HL-60 (cell line): ENCODE results near the gene ZSCAN25.

Experiments
- POLR2AphosphoS5 ChIP-seq: IDR thresholded peaks from 2 replicates; pipeline ENCODE4 v1.6.1; 2012; ENCODE audit warnings: low read depth
- TF ChIP-seq, protein P1 (sequence below): IDR thresholded peaks from one replicate; pipeline ENCODE4 v1.5.1; 2011; ENCODE audit warnings: low read length, control low read depth, inconsistent platforms; ENCODE audit not compliant: insufficient read depth

DNA sequence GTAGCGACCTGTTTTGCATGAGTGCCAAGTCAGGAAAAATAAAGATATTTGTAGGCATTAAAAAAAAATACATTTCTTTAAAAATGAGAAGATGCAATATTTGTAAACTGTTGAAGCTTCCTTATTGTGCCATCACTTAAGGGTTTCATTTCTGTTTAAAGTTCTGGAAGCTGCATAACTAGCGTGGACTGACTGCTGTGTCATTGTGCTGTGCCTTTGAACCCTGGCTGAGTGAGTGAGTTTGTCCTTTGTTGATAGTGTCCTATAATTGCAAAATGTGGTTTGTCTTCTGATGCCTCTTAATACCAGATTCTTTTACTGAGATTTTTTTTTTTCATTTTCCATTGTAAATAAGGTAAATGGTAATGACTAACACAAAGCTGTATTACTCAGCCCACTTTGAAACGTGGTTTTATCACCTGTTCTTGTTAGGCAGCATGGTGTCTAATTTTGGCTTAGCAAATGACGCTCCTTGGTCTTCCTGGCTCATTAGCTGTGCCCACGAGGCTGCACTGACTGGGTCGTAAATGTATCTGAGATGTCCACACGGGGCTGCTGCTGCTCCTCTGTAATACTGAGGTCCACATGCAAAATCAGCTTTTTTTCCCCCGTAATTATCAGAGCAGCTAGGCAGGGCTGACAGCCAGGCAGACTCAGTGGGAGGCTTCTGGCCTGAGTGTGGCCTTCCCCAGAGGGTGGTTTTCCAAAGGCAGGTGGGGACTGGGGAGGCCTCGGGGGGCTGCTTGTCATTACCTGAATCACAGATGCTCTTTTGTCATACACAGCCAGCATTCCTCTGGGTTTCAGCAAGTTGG is 14.8 kb downstream of the ZSCAN25 start:
- TF ChIP-seq, protein P1, sequence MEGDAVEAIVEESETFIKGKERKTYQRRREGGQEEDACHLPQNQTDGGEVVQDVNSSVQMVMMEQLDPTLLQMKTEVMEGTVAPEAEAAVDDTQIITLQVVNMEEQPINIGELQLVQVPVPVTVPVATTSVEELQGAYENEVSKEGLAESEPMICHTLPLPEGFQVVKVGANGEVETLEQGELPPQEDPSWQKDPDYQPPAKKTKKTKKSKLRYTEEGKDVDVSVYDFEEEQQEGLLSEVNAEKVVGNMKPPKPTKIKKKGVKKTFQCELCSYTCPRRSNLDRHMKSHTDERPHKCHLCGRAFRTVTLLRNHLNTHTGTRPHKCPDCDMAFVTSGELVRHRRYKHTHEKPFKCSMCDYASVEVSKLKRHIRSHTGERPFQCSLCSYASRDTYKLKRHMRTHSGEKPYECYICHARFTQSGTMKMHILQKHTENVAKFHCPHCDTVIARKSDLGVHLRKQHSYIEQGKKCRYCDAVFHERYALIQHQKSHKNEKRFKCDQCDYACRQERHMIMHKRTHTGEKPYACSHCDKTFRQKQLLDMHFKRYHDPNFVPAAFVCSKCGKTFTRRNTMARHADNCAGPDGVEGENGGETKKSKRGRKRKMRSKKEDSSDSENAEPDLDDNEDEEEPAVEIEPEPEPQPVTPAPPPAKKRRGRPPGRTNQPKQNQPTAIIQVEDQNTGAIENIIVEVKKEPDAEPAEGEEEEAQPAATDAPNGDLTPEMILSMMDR: no peak
- no peak for TF ChIP-seq POLR2AphosphoS5
